Medulla oblongata (tissue), 1 donor: ENCODE measurements around the gene SLC5A5.

Experiments used
- DNase-seq: peaks from one replicate; pipeline ENCODE4 v3.0.0-alpha.2; 2015; ENCODE audit errors: extremely low spot score

The SLC5A5 gene

DNA sequence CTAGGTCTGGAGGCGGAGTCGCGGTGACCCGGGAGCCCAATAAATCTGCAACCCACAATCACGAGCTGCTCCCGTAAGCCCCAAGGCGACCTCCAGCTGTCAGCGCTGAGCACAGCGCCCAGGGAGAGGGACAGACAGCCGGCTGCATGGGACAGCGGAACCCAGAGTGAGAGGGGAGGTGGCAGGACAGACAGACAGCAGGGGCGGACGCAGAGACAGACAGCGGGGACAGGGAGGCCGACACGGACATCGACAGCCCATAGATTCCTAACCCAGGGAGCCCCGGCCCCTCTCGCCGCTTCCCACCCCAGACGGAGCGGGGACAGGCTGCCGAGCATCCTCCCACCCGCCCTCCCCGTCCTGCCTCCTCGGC lies at the start of gene SLC5A5:
SLC5A5 (plus strand) TSS at position 68 of the 373 bp plus-strand sequence. CDS start 375 bp downstream, outside the sequence.
- no peak for DNase-seq

- DNase-seq: no peak
These were observed 47.4 kb upstream of the SLC5A5 start for GRCh38 chr19:17824339-17824738.

GRCh38 chr19:17826508-17827056 lies 45.2 kb upstream of the SLC5A5 start:
- no peak for DNase-seq

DNA sequence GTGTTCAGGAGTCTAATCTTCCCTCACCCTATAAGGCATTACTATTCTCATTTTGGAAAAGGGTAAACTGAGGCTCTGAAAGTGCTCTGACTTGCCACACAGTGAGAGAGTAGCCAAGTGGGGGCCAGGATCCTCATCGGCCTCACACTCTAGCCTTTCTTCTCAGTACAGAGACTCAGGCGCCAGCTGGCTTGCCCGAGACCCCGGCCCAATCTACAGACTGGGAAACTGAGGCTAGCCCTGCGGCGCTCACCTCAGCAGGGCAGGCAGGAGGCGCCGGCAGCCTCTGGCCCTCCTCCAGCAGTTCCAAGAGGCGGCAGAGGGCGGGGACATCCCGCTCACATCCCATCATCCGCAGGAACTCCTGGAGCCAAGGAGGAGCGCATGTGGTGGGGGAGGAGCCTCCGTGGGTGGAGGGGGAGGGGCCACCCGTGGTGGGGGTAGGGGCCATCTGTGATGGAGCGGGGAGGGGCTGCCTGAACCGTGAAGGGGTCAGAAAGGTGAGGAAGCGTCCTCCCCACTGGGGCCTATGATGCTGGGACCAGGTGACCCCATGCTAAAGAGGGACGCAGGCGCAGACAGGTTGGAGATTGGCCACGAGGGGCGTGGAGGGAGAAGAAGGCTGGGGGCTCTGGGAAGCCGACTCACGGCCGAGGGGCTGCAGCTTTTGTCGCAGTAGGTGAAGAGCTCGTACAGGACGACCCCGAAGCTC lies 41.7 kb upstream of the SLC5A5 start:
- DNase-seq: no peak

GRCh38 chr19:17830567-17831418 lies 41.0 kb upstream of the SLC5A5 start:
- peak; percentile 10 for DNase-seq

DNA sequence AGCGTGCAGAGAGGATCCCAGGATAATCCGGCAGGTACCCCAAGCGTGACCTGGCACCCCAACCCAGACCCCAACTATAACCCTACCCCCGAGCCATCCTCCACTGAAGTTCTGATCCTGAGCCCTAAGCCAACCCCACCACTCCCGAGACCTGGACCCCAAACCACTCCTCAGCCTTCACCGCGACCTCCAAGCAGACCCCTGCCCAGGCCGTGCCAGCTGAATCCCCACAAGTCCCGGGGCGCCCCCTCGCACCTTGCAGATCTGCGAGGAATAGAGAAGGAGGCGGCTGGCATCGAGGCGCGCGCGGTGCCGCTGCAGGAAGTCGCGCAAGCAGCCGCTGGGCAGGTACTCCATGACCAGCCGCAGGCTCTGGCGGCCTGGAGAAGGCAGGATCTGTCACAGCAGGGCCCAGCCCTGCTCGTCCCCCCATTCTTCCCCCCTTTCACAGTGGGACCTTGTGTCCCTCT lies 40.3 kb upstream of the SLC5A5 start:
- no peak for DNase-seq

DNA sequence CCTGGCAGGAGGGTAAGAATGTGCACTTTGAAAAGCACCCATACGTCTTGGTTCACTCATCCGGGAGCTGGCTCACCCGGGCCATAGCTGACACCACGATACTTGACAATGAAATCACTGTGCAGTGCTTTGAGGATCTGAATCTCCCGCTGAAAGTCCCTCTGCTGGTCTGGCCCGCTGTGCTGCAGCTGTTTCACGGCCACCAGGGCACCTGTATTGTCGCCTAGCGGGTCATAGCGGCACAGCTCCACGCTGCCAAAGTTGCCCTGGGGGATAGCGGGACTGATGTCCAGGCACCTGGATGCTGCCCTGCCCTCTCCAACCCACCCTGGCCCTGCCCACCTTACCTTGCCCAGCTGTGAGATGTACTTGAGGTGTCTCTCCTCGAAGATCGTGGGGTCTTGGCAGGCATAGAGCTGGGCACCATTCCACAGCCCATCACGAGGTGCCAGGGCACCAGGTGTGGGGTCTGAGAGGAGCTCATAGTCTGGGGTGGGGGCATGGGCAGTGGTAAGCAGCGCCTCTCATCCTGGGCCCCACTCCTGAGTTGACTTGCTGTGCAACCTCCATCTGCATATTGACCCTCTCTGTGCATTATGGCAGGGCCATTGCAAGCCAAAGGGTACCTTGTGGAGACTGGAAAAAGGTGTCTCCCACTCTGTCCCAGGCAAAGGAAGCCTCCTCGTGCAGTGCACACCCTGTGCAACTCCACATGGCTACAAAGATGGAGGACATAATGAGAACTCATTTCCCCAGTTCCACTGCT lies 39.1 kb upstream of the SLC5A5 start:
- DNase-seq: no peak

GRCh38 chr19:17834350-17835181 lies 37.2 kb upstream of the SLC5A5 start:
- no peak for DNase-seq

- no peak for DNase-seq
These were observed 36.4 kb upstream of the SLC5A5 start for GRCh38 chr19:17835182-17836006.

DNA sequence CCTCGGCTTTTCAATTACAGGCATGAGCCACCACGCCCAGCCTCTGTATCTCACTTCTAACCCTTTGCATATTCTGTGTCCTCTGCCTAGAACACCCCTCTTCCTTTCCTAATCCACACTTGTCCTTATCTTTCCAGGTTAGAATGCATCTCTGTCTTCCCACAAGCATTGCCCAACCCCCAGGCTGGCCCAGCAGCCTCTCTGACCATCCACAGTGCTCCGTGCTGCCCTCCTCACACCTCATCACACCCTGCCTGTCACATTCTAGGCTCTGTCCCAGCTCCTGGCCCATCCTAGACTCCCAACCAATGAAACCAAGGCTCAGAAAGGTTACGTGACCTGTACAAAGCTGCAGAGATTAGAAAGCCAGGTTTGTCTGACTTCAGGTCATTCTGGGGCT lies 35.2 kb upstream of the SLC5A5 start:
- no peak for DNase-seq

- no peak for DNase-seq
These were observed 33.8 kb upstream of the SLC5A5 start for GRCh38 chr19:17837972-17838371.

GRCh38 chr19:17840019-17840418 lies 31.7 kb upstream of the SLC5A5 start:
- DNase-seq: no peak

- no peak for DNase-seq
These were observed 30.4 kb upstream of the SLC5A5 start for GRCh38 chr19:17841371-17841809.

- DNase-seq: peak; percentile 24
These were observed 29.7 kb upstream of the SLC5A5 start for GRCh38 chr19:17841810-17842662.

DNA sequence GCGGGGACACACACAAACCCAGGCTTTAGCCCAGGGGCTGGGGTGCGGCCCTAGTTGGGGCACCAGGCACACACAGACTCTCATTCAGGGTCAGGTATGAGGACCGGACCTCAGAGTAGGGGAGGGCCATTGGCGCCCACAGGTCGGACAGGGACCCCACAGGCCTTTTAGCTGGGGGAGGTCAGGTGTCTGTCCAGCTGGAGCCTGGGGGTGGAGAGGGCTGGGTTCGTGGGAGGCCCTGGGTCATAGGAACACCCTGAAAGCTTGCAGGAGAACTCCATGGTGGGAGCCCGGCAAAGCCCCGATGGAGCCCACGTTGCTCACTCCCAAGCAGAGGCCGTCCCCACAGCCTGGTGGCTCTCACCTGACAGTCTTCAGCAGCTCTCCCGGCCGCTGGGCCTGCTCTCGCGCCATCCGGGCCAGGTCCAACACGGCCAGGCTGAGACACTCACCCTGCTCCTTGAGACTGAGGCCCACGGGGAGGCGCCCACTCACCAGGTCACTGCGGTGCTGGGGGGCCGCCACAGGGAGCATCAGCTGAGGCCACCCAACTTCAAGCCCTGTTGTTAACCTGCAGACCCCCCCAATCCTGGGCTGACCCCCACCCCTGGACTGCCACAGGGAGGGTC lies 29.0 kb upstream of the SLC5A5 start:
- DNase-seq: no peak

GRCh38 chr19:17843292-17843827 lies 28.4 kb upstream of the SLC5A5 start:
- no peak for DNase-seq

DNA sequence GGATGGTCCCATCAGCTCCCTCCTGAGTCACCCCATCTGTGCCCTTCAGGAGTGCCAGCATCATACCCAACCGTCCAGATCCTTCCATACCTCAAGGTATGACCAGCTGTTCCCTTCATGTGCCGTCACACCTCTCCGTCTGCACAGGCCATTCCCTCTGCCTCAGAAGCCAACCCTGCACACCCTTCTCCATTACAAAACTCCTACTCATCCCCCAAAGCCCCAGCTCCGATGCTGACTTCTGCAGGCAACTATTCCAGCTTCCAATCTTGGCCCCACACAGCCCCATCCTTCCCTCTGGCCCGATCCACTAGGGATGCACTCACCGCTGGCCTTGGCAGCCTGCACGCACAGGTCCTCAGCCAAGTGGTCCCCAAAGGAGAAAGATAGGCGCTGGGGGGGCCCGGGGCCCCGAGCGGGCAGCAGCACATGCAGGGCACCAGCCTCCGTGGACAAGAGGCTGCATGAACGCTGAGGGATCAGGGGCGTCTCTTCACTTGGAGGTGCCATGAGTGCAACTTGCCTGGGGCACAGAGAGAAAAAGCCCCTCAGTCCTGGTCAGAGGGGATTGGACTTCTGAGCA lies 27.7 kb upstream of the SLC5A5 start:
- no peak for DNase-seq

- DNase-seq: no peak
These were observed 25.6 kb upstream of the SLC5A5 start for GRCh38 chr19:17846146-17846545.
